ENCODE results near the gene LARP4. TPM values are rescaled to one million over a fixed set of nuclear protein-coding genes. Genes with fewer than 3 reads are reported as not detected.

The LARP4 gene
- 10 to 100 TPM; 20.6 to 38.5 (median 35.5) TPM for total RNA-seq
- 1 to 10 TPM; 6.2 to 8.4 TPM for polyA plus RNA-seq

DNA sequence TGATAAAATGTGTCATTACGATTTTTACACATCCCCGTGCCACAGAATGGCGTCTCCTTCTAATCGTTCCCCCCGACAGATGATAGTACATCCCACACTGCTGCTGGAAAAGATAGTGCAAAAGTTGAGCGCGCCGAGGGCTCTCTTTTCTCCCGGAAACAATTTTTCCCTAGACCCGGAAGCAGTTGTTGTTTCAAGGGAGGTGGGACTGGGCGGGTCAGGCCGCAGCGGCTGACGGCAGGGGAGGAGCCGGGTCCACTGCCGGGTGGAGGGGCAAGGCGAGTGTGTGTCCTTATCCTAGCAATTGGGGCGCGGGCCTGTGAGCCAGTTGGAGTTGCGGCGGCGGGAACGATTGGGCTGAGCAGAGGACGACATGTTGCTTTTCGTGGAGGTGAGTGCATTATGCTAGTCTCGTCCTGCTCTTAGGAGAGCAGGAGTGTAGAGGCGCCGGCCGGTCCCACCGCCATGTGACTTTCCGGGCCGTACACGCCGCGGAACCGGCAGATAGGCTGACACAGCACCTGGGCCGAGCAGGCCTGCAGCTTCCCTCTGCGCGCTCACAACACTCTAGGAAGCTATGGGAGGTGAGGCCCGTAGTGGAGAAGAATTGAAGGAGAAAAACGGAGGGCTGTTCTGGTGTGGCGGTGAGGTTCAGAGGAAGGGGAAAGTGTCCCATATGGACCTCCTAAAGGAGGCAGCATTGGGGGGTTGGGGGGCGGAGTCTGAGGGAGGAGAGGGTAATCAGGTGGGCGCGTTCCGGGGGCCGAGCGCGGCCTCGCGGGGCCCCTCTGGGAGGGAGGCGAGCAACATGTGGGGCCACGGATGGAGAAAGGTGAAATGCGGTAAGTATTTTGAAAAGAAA, at the start of gene LARP4:
Gene LARP4, plus strand, starts transcription at position 248 of the 862 bp plus-strand sequence. Its CDS starts 126 bp downstream, at position 374.
- Histone ChIP-seq H3K4me3 (peak within 1 kb of the TSS; percentile 39 to 93 (median 72)), H3K9me3 (no peaks in the 10 kb centered on the region), H3K36me3 (no peaks in the 10 kb centered on the region), H3K27ac (peak within 1 kb of the TSS; percentile 56 to 93 (median 84)), H3K4me1 (peaks cover 7 to 15% (median 13%) of the 10 kb centered on the region in 3 donors), H3K27me3 (no peaks in the 10 kb centered on the region)
- TF ChIP-seq CTCF (IDR thresholded peaks at IDR 0.05) = no peak
- peak; percentile 91 for FAIRE-seq
- WGBS, 2 donors = 0% methylated on average over 54 of the region's 54 CpGs
- peak; percentile 88 to 95 (median 92) for DNase-seq
- peak; percentile 94 to 98 (median 96) for ATAC-seq
- intact Hi-C loops (cut with DNase I) = no loop called here

- DNase-seq (peak in 4 of 6 donors; percentile 3 to 35 (median 24)), ATAC-seq (peak in 3 of 4 donors; percentile 56 to 74 (median 72)), FAIRE-seq (no peak)
- Histone ChIP-seq H3K4me3 (no peak overlapping the region), H3K9me3 (no peaks in the 10 kb centered on the region), H3K27ac (no peak overlapping the region), H3K4me1 (peaks cover 0 to 8% (median 0%) of the 10 kb centered on the region in 3 donors), H3K27me3 (no peaks in the 10 kb centered on the region), H3K36me3 (no peaks in the 10 kb centered on the region)
- intact Hi-C loops (cut with DNase I) = no loop called here
- TF ChIP-seq CTCF (IDR thresholded peaks at IDR 0.05) = no peak
- WGBS, 2 donors = 72 to 87% methylated on average over 11 of the region's 11 CpGs
Observed at GRCh38 chr12:50351120-50352043, 49.3 kb upstream of the LARP4 start.

DNA sequence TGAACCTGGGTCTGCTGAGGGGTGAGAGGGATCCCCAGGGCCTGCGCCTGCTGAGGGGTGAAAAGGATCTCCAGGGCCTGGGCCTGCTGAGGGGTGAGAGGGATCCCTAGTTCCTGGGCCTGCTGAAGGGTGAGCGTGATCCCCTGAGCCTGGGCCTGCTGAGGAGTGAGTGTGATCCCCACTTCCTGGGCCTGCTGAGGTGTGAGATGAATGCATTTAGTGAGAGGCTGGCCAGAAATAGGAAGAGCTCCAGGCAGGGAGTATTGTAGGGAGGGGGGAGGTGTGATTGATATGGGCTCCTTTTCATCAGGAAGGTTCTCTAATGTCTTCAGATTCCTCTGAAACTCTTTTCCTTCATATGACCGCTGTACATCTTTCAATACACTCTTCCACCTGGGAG, 47.3 kb upstream of the LARP4 start:
- FAIRE-seq (no peak), ATAC-seq (no peak), DNase-seq (peak in 1 of 6 donors; percentile 37)
- 96 to 98% methylated on average over 3 of the region's 3 CpGs for WGBS, 2 donors
- intact Hi-C loops (cut with DNase I) = no loop called here
- Histone ChIP-seq H3K27ac (no peak overlapping the region), H3K9me3 (no peaks in the 10 kb centered on the region), H3K36me3 (no peaks in the 10 kb centered on the region), H3K27me3 (no peaks in the 10 kb centered on the region), H3K4me3 (no peak overlapping the region), H3K4me1 (peaks cover 0 to 8% (median 0%) of the 10 kb centered on the region in 3 donors)
- no peak for TF ChIP-seq CTCF (IDR thresholded peaks at IDR 0.05)

DNA sequence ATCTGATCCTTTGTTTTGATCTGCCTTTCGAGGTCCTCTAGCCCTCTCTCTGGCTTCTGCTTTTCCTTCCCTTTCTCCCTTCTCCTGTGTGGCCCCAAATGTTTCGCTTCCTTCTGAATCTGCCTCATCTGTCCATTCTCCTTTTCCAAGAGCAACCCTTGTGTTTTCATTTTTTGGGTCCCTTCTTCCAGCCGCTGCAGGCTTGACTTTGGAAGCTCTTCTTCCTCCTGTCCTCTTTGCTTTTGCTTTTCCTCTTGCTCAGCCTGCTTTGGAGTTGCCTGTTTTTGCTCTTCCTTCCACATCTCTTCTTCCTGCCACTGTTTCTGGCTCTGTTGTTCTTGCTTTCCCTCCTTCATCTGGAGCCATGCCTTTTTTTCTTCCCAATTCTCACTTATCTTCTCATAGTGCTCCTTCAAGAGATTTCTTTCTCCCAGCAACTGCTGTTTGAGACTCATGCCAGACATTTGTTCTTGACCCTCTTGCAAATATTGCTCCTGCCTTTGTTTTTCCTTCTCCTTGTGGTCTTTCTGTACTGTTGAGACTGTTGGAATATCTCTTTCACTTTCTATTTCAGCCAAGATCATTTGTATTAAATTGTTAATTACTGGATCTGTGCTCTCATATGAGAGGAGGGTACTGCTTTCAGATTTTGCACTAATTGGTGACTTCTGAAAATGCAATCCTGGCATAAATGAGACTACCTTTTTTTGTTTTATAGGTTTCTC, 46.7 kb upstream of the LARP4 start:
- Histone ChIP-seq H3K9me3 (no peaks in the 10 kb centered on the region), H3K4me3 (no peak overlapping the region), H3K36me3 (no peaks in the 10 kb centered on the region), H3K27me3 (no peaks in the 10 kb centered on the region), H3K4me1 (peaks cover 0 to 8% (median 0%) of the 10 kb centered on the region in 3 donors), H3K27ac (no peak overlapping the region)
- 93 to 95% methylated on average over 3 of the region's 3 CpGs for WGBS, 2 donors
- no peak for TF ChIP-seq CTCF (IDR thresholded peaks at IDR 0.05)
- FAIRE-seq = no peak
- intact Hi-C loops (cut with DNase I) = no loop called here
- no peak for DNase-seq
- ATAC-seq = peak in 1 of 4 donors; percentile 46

All from pancreas (tissue), 10 donors.